Measurements from ENCODE around the gene RUNDC3A. TPM values are rescaled to one million over a fixed set of nuclear protein-coding genes. Genes with fewer than 3 reads are reported as not detected.

The RUNDC3A gene
- total RNA-seq, 1 donor from 2014 or later: 2.0 TPM

DNA sequence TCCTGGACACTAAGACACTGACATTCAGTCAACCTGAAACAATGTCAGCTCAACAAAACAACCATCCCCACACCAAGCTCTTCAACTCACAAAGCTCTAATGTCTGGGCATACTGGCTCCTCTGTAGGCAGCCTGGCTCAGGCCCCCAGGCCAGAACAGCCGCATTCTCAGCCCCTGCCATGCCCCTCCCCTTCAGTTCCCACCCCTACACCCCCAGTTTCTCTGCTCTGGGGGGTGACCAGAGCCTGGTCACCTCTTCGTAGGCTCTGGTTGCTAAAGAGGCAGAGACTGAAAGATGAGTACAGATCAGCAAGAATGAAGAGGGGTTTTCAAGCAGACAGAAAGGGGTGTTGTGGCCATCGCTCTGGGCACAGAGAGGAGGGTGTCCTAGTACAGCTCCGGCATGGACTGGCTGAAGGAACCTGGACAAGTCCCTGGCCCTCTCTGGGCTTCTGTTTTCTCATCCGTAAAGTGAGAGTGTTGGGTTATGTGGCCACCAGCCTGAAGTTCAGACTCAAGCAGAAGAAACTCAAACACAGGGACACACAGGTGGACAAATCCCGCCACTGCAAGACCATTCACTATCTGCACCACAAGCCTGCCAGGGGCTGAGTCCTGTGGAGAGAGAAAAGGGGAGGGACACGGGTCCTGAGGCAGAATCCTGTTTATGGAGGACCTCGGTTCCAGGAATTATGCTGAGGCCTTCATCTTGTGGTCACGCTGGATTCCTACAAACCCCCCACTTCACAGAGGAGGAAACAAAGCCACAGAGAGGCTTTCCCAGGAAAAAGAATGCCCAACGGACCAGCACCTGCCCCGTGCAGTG is 39.5 kb upstream of the RUNDC3A start:
- no peak overlapping the region for H3K27ac ChIP-seq (ENCODE audit: low read depth, low read length)
- Mint-ChIP-seq H3K9me3 (ENCODE audit: unreplicated experiment) (no peaks in the 10 kb centered on the region), H3K27me3 (ENCODE audit: low read depth, unreplicated experiment) (peaks cover 51% of the 10 kb centered on the region), H3K4me3 (ENCODE audit: unreplicated experiment) (no peak overlapping the region), H3K4me1 (ENCODE audit: low read depth, unreplicated experiment) (peaks cover 6% of the 10 kb centered on the region), H3K36me3 (ENCODE audit: low read depth, unreplicated experiment) (no peaks in the 10 kb centered on the region), H3K27ac (ENCODE audit: unreplicated experiment) (no peak overlapping the region)
- H4K20me1 ChIP-seq (ENCODE audit: insufficient read depth, low read length): no peaks in the 10 kb centered on the region
- H3K79me2 ChIP-seq (ENCODE audit: insufficient read depth, low read length): no peaks in the 10 kb centered on the region
- FAIRE-seq (no peak), DNase-seq (ENCODE audit: low read depth) (no peak)
- no peak overlapping the region for H2AFZ ChIP-seq (ENCODE audit: low read depth, low read length)
- H3K4me1 ChIP-seq (ENCODE audit: insufficient read depth, low read length): no peaks in the 10 kb centered on the region
- no peaks in the 10 kb centered on the region for H3K27me3 ChIP-seq (ENCODE audit: insufficient read depth, low read length)
- H3K36me3 ChIP-seq (ENCODE audit: insufficient read depth, low read length): no peaks in the 10 kb centered on the region
- no peak overlapping the region for H3K4me2 ChIP-seq (ENCODE audit: low read length)
- TF ChIP-seq, protein P1, sequence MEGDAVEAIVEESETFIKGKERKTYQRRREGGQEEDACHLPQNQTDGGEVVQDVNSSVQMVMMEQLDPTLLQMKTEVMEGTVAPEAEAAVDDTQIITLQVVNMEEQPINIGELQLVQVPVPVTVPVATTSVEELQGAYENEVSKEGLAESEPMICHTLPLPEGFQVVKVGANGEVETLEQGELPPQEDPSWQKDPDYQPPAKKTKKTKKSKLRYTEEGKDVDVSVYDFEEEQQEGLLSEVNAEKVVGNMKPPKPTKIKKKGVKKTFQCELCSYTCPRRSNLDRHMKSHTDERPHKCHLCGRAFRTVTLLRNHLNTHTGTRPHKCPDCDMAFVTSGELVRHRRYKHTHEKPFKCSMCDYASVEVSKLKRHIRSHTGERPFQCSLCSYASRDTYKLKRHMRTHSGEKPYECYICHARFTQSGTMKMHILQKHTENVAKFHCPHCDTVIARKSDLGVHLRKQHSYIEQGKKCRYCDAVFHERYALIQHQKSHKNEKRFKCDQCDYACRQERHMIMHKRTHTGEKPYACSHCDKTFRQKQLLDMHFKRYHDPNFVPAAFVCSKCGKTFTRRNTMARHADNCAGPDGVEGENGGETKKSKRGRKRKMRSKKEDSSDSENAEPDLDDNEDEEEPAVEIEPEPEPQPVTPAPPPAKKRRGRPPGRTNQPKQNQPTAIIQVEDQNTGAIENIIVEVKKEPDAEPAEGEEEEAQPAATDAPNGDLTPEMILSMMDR (IDR thresholded peaks at IDR 0.05; ENCODE audit: insufficient read depth, low read depth, low read length): no peak
- no peak for TF ChIP-seq EZH2 (IDR thresholded peaks at IDR 0.05; ENCODE audit: insufficient read depth, low read length)
- no peak overlapping the region for H3K9ac ChIP-seq (ENCODE audit: low read length)
- no peak overlapping the region for H3K4me3 ChIP-seq (ENCODE audit: insufficient read depth, low read depth, low read length)
- H3K9me3 ChIP-seq (ENCODE audit: insufficient read depth, low read depth, low read length): no peaks in the 10 kb centered on the region

GRCh38 chr17:44269535-44270240 is 38.7 kb upstream of the RUNDC3A start:
- no peaks in the 10 kb centered on the region for H3K9me3 ChIP-seq (ENCODE audit: insufficient read depth, low read depth, low read length)
- Mint-ChIP-seq H3K4me1 (ENCODE audit: low read depth, unreplicated experiment) (peaks cover 6% of the 10 kb centered on the region), H3K36me3 (ENCODE audit: low read depth, unreplicated experiment) (no peaks in the 10 kb centered on the region), H3K4me3 (ENCODE audit: unreplicated experiment) (no peak overlapping the region), H3K27ac (ENCODE audit: unreplicated experiment) (no peak overlapping the region), H3K27me3 (ENCODE audit: low read depth, unreplicated experiment) (peaks cover 47% of the 10 kb centered on the region), H3K9me3 (ENCODE audit: unreplicated experiment) (no peaks in the 10 kb centered on the region)
- TF ChIP-seq, protein P1 (IDR thresholded peaks at IDR 0.05; ENCODE audit: insufficient read depth, low read depth, low read length): no peak
- TF ChIP-seq EZH2 (IDR thresholded peaks at IDR 0.05; ENCODE audit: insufficient read depth, low read length): no peak
- no peaks in the 10 kb centered on the region for H3K27me3 ChIP-seq (ENCODE audit: insufficient read depth, low read length)
- no peak overlapping the region for H3K27ac ChIP-seq (ENCODE audit: low read depth, low read length)
- FAIRE-seq (no peak), DNase-seq (ENCODE audit: low read depth) (no peak)
- no peaks in the 10 kb centered on the region for H3K79me2 ChIP-seq (ENCODE audit: insufficient read depth, low read length)
- no peaks in the 10 kb centered on the region for H3K4me1 ChIP-seq (ENCODE audit: insufficient read depth, low read length)
- no peak overlapping the region for H3K4me2 ChIP-seq (ENCODE audit: low read length)
- no peak overlapping the region for H3K4me3 ChIP-seq (ENCODE audit: insufficient read depth, low read depth, low read length)
- H3K9ac ChIP-seq (ENCODE audit: low read length): no peak overlapping the region
- no peak overlapping the region for H2AFZ ChIP-seq (ENCODE audit: low read depth, low read length)
- no peaks in the 10 kb centered on the region for H4K20me1 ChIP-seq (ENCODE audit: insufficient read depth, low read length)
- H3K36me3 ChIP-seq (ENCODE audit: insufficient read depth, low read length): no peaks in the 10 kb centered on the region

Data from astrocyte (in vitro differentiated cells and primary cell).